Transverse colon (tissue), 4 donors: ENCODE measurements around the gene RPL15. TPM values are rescaled to one million over a fixed set of nuclear protein-coding genes. Genes with fewer than 3 reads are reported as not detected.

ENCODE experiments used
- DNase-seq: peaks from one replicate; pipeline ENCODE4 v3.0.0-alpha.2; 2019
- H3K27ac ChIP-seq, 4 donors: fragments of 200-600 bp; sonication (generic); 2 replicates each; pipeline ENCODE4 v1.5.1; 2016 to 2018; ENCODE audit warnings: inconsistent platforms in 4 of 4
- H3K27me3 ChIP-seq: fragments of 200-600 bp; sonication (generic); 2 replicates; pipeline ENCODE4 v1.5.1; 2017; ENCODE audit warnings: inconsistent platforms
- H3K36me3 ChIP-seq, 4 donors: fragments of 200-600 bp; sonication (generic); 2 replicates each; pipeline ENCODE4 v1.5.1; 2017 to 2019; ENCODE audit warnings: inconsistent platforms in 4 of 4
- H3K4me1 ChIP-seq, 4 donors: fragments of 200-600 bp; sonication (generic); 2 replicates each; pipeline ENCODE4 v1.5.1; 2017 to 2020; ENCODE audit warnings: inconsistent platforms in 4 of 4
- H3K4me3 ChIP-seq, 4 donors: fragments of 200-600 bp; sonication (generic); 1 replicate in 1 of 4; 2 replicates in 3 of 4; pipeline versions ENCODE4 v1.5.1 to v1.6.1; 2017 to 2019; ENCODE audit warnings: inconsistent platforms in 4 of 4
- H3K9me3 ChIP-seq, 2 donors: fragments of 200-600 bp; sonication (generic); 2 replicates each; pipeline ENCODE4 v1.5.1; 2017 to 2019; ENCODE audit warnings: inconsistent platforms in 2 of 2
- CTCF ChIP-seq, 5 experiments: fragments of 200-600 bp in 3 of 5; fragments of 450-650 bp in 2 of 5; sonication (generic) in 3 of 5; IDR thresholded peaks; 1 replicate in 2 of 5; 2 replicates in 3 of 5; pipeline ENCODE4 v1.5.1; 2016 to 2017; ENCODE audit warnings: antibody characterized with exemption in 5 of 5, inconsistent platforms in 3 of 5, mild to moderate bottlenecking in 2 of 5, moderate library complexity in 1 of 5
- EP300 ChIP-seq: sonication (generic); formaldehyde crosslinking; IDR thresholded peaks from one replicate; pipeline ENCODE4 v1.6.1; 2017; ENCODE audit warnings: antibody characterized with exemption, low read depth
- POLR2A ChIP-seq: fragments of 450-650 bp; IDR thresholded peaks from one replicate; pipeline ENCODE4 v1.6.1; 2016; ENCODE audit warnings: antibody characterized with exemption, mild to moderate bottlenecking, moderate library complexity
- POLR2AphosphoS5 ChIP-seq, 3 donors: sonication (generic); formaldehyde crosslinking; IDR thresholded peaks; one replicate each; pipeline ENCODE4 v1.6.1; 2016; ENCODE audit warnings: antibody characterized with exemption in 3 of 3
- WGBS, 2 donors: methylation state at CpG; one replicate each; pipeline ENCODE4 v1.1.5; 2018; ENCODE audit warnings: low coverage in 1 of 2; 5-methylcytosine and 5-hydroxymethylcytosine counted together
- in situ Hi-C, 4 donors: fragments of 200-750 bp; cut with MboI; loops; one replicate each; pipeline versions ENCODE4 v1.15.0 to v1.15.1; 2017; ENCODE audit warnings: low sequenced_read_pairs in 3 of 4, low pct_ligation_motif_present in 1 of 4, low pct_unique_long_range_greater_than_20kb in 1 of 4
- intact Hi-C: fragments of 100-400 bp; cut with DNase I; formaldehyde crosslinking; loops from one replicate; pipeline ENCODE4 v1.15.1; 2023; ENCODE audit warnings: low total_unique reads
- total RNA-seq, 4 donors: library from RNA; depleted of rRNA; stranded (reverse); fragments of >200 nt; gene quantifications; one replicate each; pipeline ENCODE4 v1.1.0, GENCODE V29; 2016

Gene RPL15
- total RNA-seq, 4 donors from 2014 or later = 443 to 1,500 (median 1,074) TPM

- H3K27ac ChIP-seq = no peak overlapping the region
- no peak overlapping the region for H3K4me3 ChIP-seq
- intact Hi-C loops = no loop called here
- DNase-seq = no peak
- H3K36me3 ChIP-seq = no peaks in the 10 kb centered on the region
- TF ChIP-seq POLR2A = no peak
- no peak for TF ChIP-seq CTCF (IDR thresholded peaks at IDR 0.05)
- TF ChIP-seq POLR2AphosphoS5 (IDR thresholded peaks at IDR 0.05) = no peak
- H3K4me1 ChIP-seq = peaks cover 0 to 23% (median 2%) of the 10 kb centered on the region in 4 donors
- WGBS, 2 donors = 98% methylated on average over 3 of the region's 3 CpGs; no CpG with 5 or more reads in 1 of the 2 donors
- in situ Hi-C loops = no loop called here
- H3K9me3 ChIP-seq = no peaks in the 10 kb centered on the region
- H3K27me3 ChIP-seq = no peaks in the 10 kb centered on the region
Measured at GRCh38 chr3:23872330-23872729, 44.6 kb upstream of the RPL15 start.

- Histone ChIP-seq H3K36me3 (no peaks in the 10 kb centered on the region), H3K4me1 (peaks cover 0 to 18% (median 5%) of the 10 kb centered on the region in 4 donors), H3K4me3 (no peak overlapping the region), H3K27ac (no peak overlapping the region), H3K27me3 (no peaks in the 10 kb centered on the region), H3K9me3 (no peaks in the 10 kb centered on the region)
- intact Hi-C loops = no loop called here
- 88% methylated on average over 2 of the region's 2 CpGs for WGBS, 2 donors
- in situ Hi-C loops = no loop called here
- DNase-seq = no peak
- TF ChIP-seq POLR2A (no peak), EP300 (no peak), CTCF (IDR thresholded peaks at IDR 0.05) (no peak), POLR2AphosphoS5 (IDR thresholded peaks at IDR 0.05) (no peak)
Measured at GRCh38 chr3:23873941-23874340, 43.0 kb upstream of the RPL15 start.

- no peaks in the 10 kb centered on the region for H3K36me3 ChIP-seq
- H3K27ac ChIP-seq = no peak overlapping the region
- in situ Hi-C loops (loop anchor here in 3 of 4 donors (25.0 kb wide), 2 partner anchors 363 to 813 kb away; no protein-coding TSS in a partner anchor), intact Hi-C loops (no loop called here)
- peaks cover 0 to 18% (median 5%) of the 10 kb centered on the region in 4 donors for H3K4me1 ChIP-seq
- TF ChIP-seq CTCF (IDR thresholded peaks at IDR 0.05) = no peak
- TF ChIP-seq POLR2AphosphoS5 (IDR thresholded peaks at IDR 0.05) = no peak
- no peak for TF ChIP-seq POLR2A
- TF ChIP-seq EP300 = no peak
- 73 to 93% methylated on average over 3 to 6 of the region's 6 CpGs for WGBS, 2 donors
- H3K27me3 ChIP-seq = no peaks in the 10 kb centered on the region
- no peak overlapping the region for H3K4me3 ChIP-seq
- no peaks in the 10 kb centered on the region for H3K9me3 ChIP-seq
- DNase-seq = no peak
Measured at GRCh38 chr3:23874359-23875112, 42.4 kb upstream of the RPL15 start.

GRCh38 chr3:23875113-23875725 is 41.7 kb upstream of the RPL15 start:
- 73 to 75% methylated on average over 4 of the region's 4 CpGs for WGBS, 2 donors
- no peaks in the 10 kb centered on the region for H3K9me3 ChIP-seq
- no peak overlapping the region for H3K27ac ChIP-seq
- DNase-seq = no peak
- in situ Hi-C loops (loop anchor here in 3 of 4 donors (25.0 kb wide), 2 partner anchors 362 to 812 kb away; no protein-coding TSS in a partner anchor), intact Hi-C loops (no loop called here)
- H3K36me3 ChIP-seq = no peaks in the 10 kb centered on the region
- H3K4me3 ChIP-seq = no peak overlapping the region
- H3K27me3 ChIP-seq = no peaks in the 10 kb centered on the region
- no peak for TF ChIP-seq POLR2A
- no peak for TF ChIP-seq EP300
- no peak for TF ChIP-seq CTCF (IDR thresholded peaks at IDR 0.05)
- no peak for TF ChIP-seq POLR2AphosphoS5 (IDR thresholded peaks at IDR 0.05)
- peaks cover 0 to 16% (median 5%) of the 10 kb centered on the region in 4 donors for H3K4me1 ChIP-seq
